Neural cell (in vitro differentiated cells): ENCODE results near the gene TNFAIP3.

Experiments used
- CTCF ChIP-seq: fragments of 450-650 bp; IDR thresholded peaks from 2 replicates; pipeline ENCODE4 v1.5.1; 2014; ENCODE audit warnings: antibody characterized with exemption, mild to moderate bottlenecking, moderate library complexity; ENCODE audit not compliant: poor library complexity, severe bottlenecking
- POLR2AphosphoS5 ChIP-seq: IDR thresholded peaks from 2 replicates; pipeline ENCODE4 v1.6.1; 2012

GRCh38 chr6:137909533-137909932, 42.5 kb downstream of the TNFAIP3 start:
- no peak for TF ChIP-seq CTCF
- no peak for TF ChIP-seq POLR2AphosphoS5
